ENCODE measurements around the gene PFDN5.
"Not testable (repeated sequence)": the region's sequence is repeated elsewhere in the genome, so short reads cannot be mapped to it uniquely, and the experiment has no call there.

PFDN5 gene

GRCh38 chr12:53328043-53328435 is 32.7 kb downstream of the PFDN5 start:
- Mint-ChIP-seq H3K4me1 (peaks cover 22% of the 10 kb centered on the region), H3K9me3 (no peaks in the 10 kb centered on the region), H3K4me3 (no peak overlapping the region), H3K36me3 (ENCODE audit: low read depth) (no peaks in the 10 kb centered on the region), H3K27ac (no peak overlapping the region), H3K27me3 (peaks cover 10% of the 10 kb centered on the region)
- no peak for ATAC-seq
- DNase-seq: no peak

GRCh38 chr12:53330671-53331070 is 35.3 kb downstream of the PFDN5 start:
- peaks cover 22% of the 10 kb centered on the region for H3K27me3 Mint-ChIP-seq
- H3K4me1 Mint-ChIP-seq: peaks cover 9% of the 10 kb centered on the region
- no peak for DNase-seq

GRCh38 chr12:53332339-53332738 is 37.0 kb downstream of the PFDN5 start:
- peaks cover 33% of the 10 kb centered on the region for H3K27me3 Mint-ChIP-seq
- not testable (repeated sequence) for H3K4me3 Mint-ChIP-seq; H3K4me1 Mint-ChIP-seq; H3K9me3 Mint-ChIP-seq; DNase-seq; H3K36me3 Mint-ChIP-seq (ENCODE audit: low read depth); H3K27ac Mint-ChIP-seq; ATAC-seq

More at GRCh38 chr12:53330671-53331070, 35.3 kb downstream of the PFDN5 start:
- H3K4me3 Mint-ChIP-seq: no peak overlapping the region
- H3K9me3 Mint-ChIP-seq: no peaks in the 10 kb centered on the region
- no peak overlapping the region for H3K27ac Mint-ChIP-seq
- no peak for ATAC-seq
- H3K36me3 Mint-ChIP-seq (ENCODE audit: low read depth): no peaks in the 10 kb centered on the region

- DNase-seq (no peak), ATAC-seq (no peak)
- no peaks in the 10 kb centered on the region for H3K9me3 Mint-ChIP-seq
- H3K27me3 Mint-ChIP-seq: peaks cover 33% of the 10 kb centered on the region
- H3K4me3 Mint-ChIP-seq: no peak overlapping the region
- H3K4me1 Mint-ChIP-seq: peaks cover 5% of the 10 kb centered on the region
- no peak overlapping the region for H3K27ac Mint-ChIP-seq
- H3K36me3 Mint-ChIP-seq (ENCODE audit: low read depth): no peaks in the 10 kb centered on the region
These were observed 37.4 kb downstream of the PFDN5 start for GRCh38 chr12:53332744-53333143.

GRCh38 chr12:53333289-53333688 is 37.9 kb downstream of the PFDN5 start:
- DNase-seq (no peak), ATAC-seq (no peak)
- no peaks in the 10 kb centered on the region for H3K36me3 Mint-ChIP-seq (ENCODE audit: low read depth)
- H3K9me3 Mint-ChIP-seq: no peaks in the 10 kb centered on the region
- no peak overlapping the region for H3K4me3 Mint-ChIP-seq
- peaks cover 7% of the 10 kb centered on the region for H3K4me1 Mint-ChIP-seq
- no peak overlapping the region for H3K27ac Mint-ChIP-seq
- peaks cover 38% of the 10 kb centered on the region for H3K27me3 Mint-ChIP-seq

GRCh38 chr12:53333845-53334244 is 38.5 kb downstream of the PFDN5 start:
- DNase-seq (no peak), ATAC-seq (no peak)
- no peaks in the 10 kb centered on the region for H3K36me3 Mint-ChIP-seq (ENCODE audit: low read depth)
- no peak overlapping the region for H3K4me3 Mint-ChIP-seq
- H3K4me1 Mint-ChIP-seq: peaks cover 7% of the 10 kb centered on the region
- H3K27me3 Mint-ChIP-seq: peaks cover 40% of the 10 kb centered on the region
- no peak overlapping the region for H3K27ac Mint-ChIP-seq
- no peaks in the 10 kb centered on the region for H3K9me3 Mint-ChIP-seq

- H3K36me3 Mint-ChIP-seq (ENCODE audit: low read depth): no peaks in the 10 kb centered on the region
- H3K9me3 Mint-ChIP-seq: no peaks in the 10 kb centered on the region
- H3K27ac Mint-ChIP-seq: no peak overlapping the region
- H3K4me1 Mint-ChIP-seq: peaks cover 9% of the 10 kb centered on the region
- no peak overlapping the region for H3K4me3 Mint-ChIP-seq
- peaks cover 43% of the 10 kb centered on the region for H3K27me3 Mint-ChIP-seq
- DNase-seq: no peak
- ATAC-seq: no peak
These were observed 39.5 kb downstream of the PFDN5 start for GRCh38 chr12:53334822-53335221.

- no peak for DNase-seq
- no peak within 1 kb of the TSS for H3K4me3 Mint-ChIP-seq
- H3K36me3 Mint-ChIP-seq (ENCODE audit: low read depth): no peaks in the 10 kb centered on the region
- H3K27ac Mint-ChIP-seq: no peak within 1 kb of the TSS
- peaks cover 48% of the 10 kb centered on the region for H3K27me3 Mint-ChIP-seq
- H3K4me1 Mint-ChIP-seq: peaks cover 19% of the 10 kb centered on the region
- no peaks in the 10 kb centered on the region for H3K9me3 Mint-ChIP-seq
- ATAC-seq: no peak
These were observed 40.9 kb downstream of the PFDN5 start, which contains the start of gene SP7 for GRCh38 chr12:53336181-53336681. Gene SP7 (minus strand): TSS chr12:53336354. CDS start chr12:53335646, 708 bp downstream.

- ATAC-seq (no peak), DNase-seq (no peak)
- H3K4me3 Mint-ChIP-seq: no peak overlapping the region
- H3K4me1 Mint-ChIP-seq: peaks cover 19% of the 10 kb centered on the region
- H3K27me3 Mint-ChIP-seq: peaks cover 46% of the 10 kb centered on the region
- H3K36me3 Mint-ChIP-seq (ENCODE audit: low read depth): no peaks in the 10 kb centered on the region
- no peak overlapping the region for H3K27ac Mint-ChIP-seq
- H3K9me3 Mint-ChIP-seq: no peaks in the 10 kb centered on the region
These were observed 42.7 kb downstream of the PFDN5 start for GRCh38 chr12:53338017-53338416.

- no peak for DNase-seq
- no peaks in the 10 kb centered on the region for H3K36me3 Mint-ChIP-seq (ENCODE audit: low read depth)
- no peak overlapping the region for H3K4me3 Mint-ChIP-seq
- H3K9me3 Mint-ChIP-seq: no peaks in the 10 kb centered on the region
- ATAC-seq: no peak
- H3K27ac Mint-ChIP-seq: no peak overlapping the region
- peaks cover 22% of the 10 kb centered on the region for H3K4me1 Mint-ChIP-seq
- peaks cover 46% of the 10 kb centered on the region for H3K27me3 Mint-ChIP-seq
These were observed 43.6 kb downstream of the PFDN5 start for GRCh38 chr12:53338916-53339315.

GRCh38 chr12:53340398-53340797 is 45.1 kb downstream of the PFDN5 start:
- no peaks in the 10 kb centered on the region for H3K36me3 Mint-ChIP-seq (ENCODE audit: low read depth)
- H3K27ac Mint-ChIP-seq: peak overlapping the region; percentile 24
- no peak overlapping the region for H3K4me3 Mint-ChIP-seq

GRCh38 chr12:53343449-53343848 is 48.1 kb downstream of the PFDN5 start:
- ATAC-seq (no peak), DNase-seq (no peak)
- Mint-ChIP-seq H3K27me3 (peaks cover 14% of the 10 kb centered on the region), H3K27ac (no peak overlapping the region), H3K4me3 (no peak overlapping the region), H3K9me3 (no peaks in the 10 kb centered on the region), H3K36me3 (ENCODE audit: low read depth) (no peaks in the 10 kb centered on the region), H3K4me1 (peaks cover 27% of the 10 kb centered on the region)

More at GRCh38 chr12:53340398-53340797, 45.1 kb downstream of the PFDN5 start:
- Mint-ChIP-seq H3K27me3 (peaks cover 36% of the 10 kb centered on the region), H3K9me3 (no peaks in the 10 kb centered on the region), H3K4me1 (peaks cover 32% of the 10 kb centered on the region)
- peak; percentile 32 for DNase-seq
- ATAC-seq: peak; percentile 50

GRCh38 chr12:53343969-53344368 is 48.6 kb downstream of the PFDN5 start:
- DNase-seq: no peak
- H3K27ac Mint-ChIP-seq: no peak overlapping the region
- no peak for ATAC-seq
- H3K4me3 Mint-ChIP-seq: peak overlapping the region; percentile 57
- no peaks in the 10 kb centered on the region for H3K36me3 Mint-ChIP-seq (ENCODE audit: low read depth)
- peaks cover 27% of the 10 kb centered on the region for H3K4me1 Mint-ChIP-seq
- H3K9me3 Mint-ChIP-seq: no peaks in the 10 kb centered on the region
- H3K27me3 Mint-ChIP-seq: peaks cover 13% of the 10 kb centered on the region

- no peaks in the 10 kb centered on the region for H3K36me3 Mint-ChIP-seq (ENCODE audit: low read depth)
- H3K4me1 Mint-ChIP-seq: peaks cover 27% of the 10 kb centered on the region
- peak overlapping the region; percentile 57 for H3K4me3 Mint-ChIP-seq
- H3K9me3 Mint-ChIP-seq: no peaks in the 10 kb centered on the region
- no peak for ATAC-seq
- H3K27me3 Mint-ChIP-seq: peaks cover 10% of the 10 kb centered on the region
- no peak overlapping the region for H3K27ac Mint-ChIP-seq
- DNase-seq: no peak
These were observed 49.1 kb downstream of the PFDN5 start for GRCh38 chr12:53344487-53344823.

- no peaks in the 10 kb centered on the region for H3K36me3 Mint-ChIP-seq (ENCODE audit: low read depth)
- peak overlapping the region; percentile 92 for H3K4me3 Mint-ChIP-seq
- H3K27ac Mint-ChIP-seq: peak overlapping the region; percentile 87
- ATAC-seq (peak; percentile 78), DNase-seq (peak; percentile 80)
- H3K4me1 Mint-ChIP-seq: peaks cover 23% of the 10 kb centered on the region
- peaks cover 6% of the 10 kb centered on the region for H3K27me3 Mint-ChIP-seq
- H3K9me3 Mint-ChIP-seq: no peaks in the 10 kb centered on the region
These were observed 49.6 kb downstream of the PFDN5 start for GRCh38 chr12:53344824-53345485.

Data from activated naive CD8-positive, alpha-beta T cell treated with anti-CD3 and anti-CD28 coated beads, Interleukin-2, amount 50 U/mL, for 24 hours (primary cell).